Fibroblast of lung (primary cell): ENCODE data around the gene IL17C. TPM values are rescaled to one million over a fixed set of nuclear protein-coding genes. Genes with fewer than 3 reads are reported as not detected.

Source experiments
- DNase-seq, 2 donors: peaks; one replicate each; pipeline versions ENCODE4 v3.0.0 to v3.0.0-alpha.2; 2010; ENCODE audit warnings: low read depth in 2 of 2
- H2AFZ ChIP-seq: 2 replicates; pipeline ENCODE4 v1.5.1; 2012; ENCODE audit warnings: low read length, control low read depth, inconsistent platforms
- H3K27ac ChIP-seq: 2 replicates; pipeline ENCODE4 v1.5.1; 2011; ENCODE audit warnings: low read length, control low read depth; ENCODE audit not compliant: insufficient read depth
- H3K27me3 ChIP-seq: 2 replicates; pipeline ENCODE4 v1.5.1; 2011; ENCODE audit warnings: mild to moderate bottlenecking, low read length; ENCODE audit not compliant: control insufficient read depth, insufficient read depth
- H3K36me3 ChIP-seq: 2 replicates; pipeline ENCODE4 v1.5.1; 2011; ENCODE audit warnings: low read length; ENCODE audit not compliant: control insufficient read depth, insufficient read depth
- H3K4me1 ChIP-seq: 2 replicates; pipeline ENCODE4 v1.5.1; 2011; ENCODE audit warnings: low read length; ENCODE audit not compliant: control insufficient read depth, insufficient read depth; ENCODE audit errors: extremely low read depth
- H3K4me2 ChIP-seq: 2 replicates; pipeline ENCODE4 v1.5.1; 2011; ENCODE audit warnings: low read length, control low read depth; ENCODE audit not compliant: insufficient read depth; ENCODE audit errors: extremely low read depth
- H3K4me3 ChIP-seq, 4 experiments: fragments of 200-600 bp in 1 of 4; sonication (generic) in 1 of 4; replicated peaks in 1 of 4; 2 replicates each; pipeline ENCODE4 v1.5.1; 2011 to 2016; ENCODE audit warnings: low read length in 4 of 4, low read depth in 3 of 4, mild to moderate bottlenecking in 3 of 4, control low read depth in 2 of 4, inconsistent platforms in 1 of 4, mixed read lengths in 1 of 4; ENCODE audit not compliant: insufficient read depth in 1 of 4; ENCODE audit errors: control extremely low read depth in 1 of 4
- H3K79me2 ChIP-seq: 2 replicates; pipeline ENCODE4 v1.5.1; 2012; ENCODE audit warnings: mild to moderate bottlenecking, low read length, inconsistent platforms; ENCODE audit not compliant: control insufficient read depth, insufficient read depth
- H3K9ac ChIP-seq: 2 replicates; pipeline ENCODE4 v1.5.1; 2011; ENCODE audit warnings: mild to moderate bottlenecking, low read length, control low read depth; ENCODE audit not compliant: insufficient read depth
- H3K9me3 ChIP-seq: 2 replicates; pipeline ENCODE4 v1.5.1; 2012; ENCODE audit warnings: low read depth, low read length; ENCODE audit not compliant: control insufficient read depth, insufficient read depth
- H4K20me1 ChIP-seq: 2 replicates; pipeline ENCODE4 v1.5.1; 2011; ENCODE audit warnings: low read length; ENCODE audit not compliant: control insufficient read depth, insufficient read depth; ENCODE audit errors: extremely low read depth
- CTCF ChIP-seq, 2 donors: IDR thresholded peaks in 1 of 2; conservative IDR thresholded peaks in 1 of 2; 1 replicate in 1 of 2; 2 replicates in 1 of 2; pipeline ENCODE4 v1.5.1; 2011 to 2012; ENCODE audit warnings: low read length in 2 of 2, control low read depth in 1 of 2, inconsistent platforms in 1 of 2, low read depth in 1 of 2, mild to moderate bottlenecking in 1 of 2
- EZH2 ChIP-seq: IDR thresholded peaks from 2 replicates; pipeline ENCODE4 v1.5.1; 2012; ENCODE audit warnings: low read length, control low read depth, mild to moderate bottlenecking; ENCODE audit errors: missing control alignments
- polyA plus RNA-seq, 2 donors: library from polyadenylated mRNA; depleted of rRNA in 1 of 2; stranded (reverse) in 1 of 2; unstranded in 1 of 2; fragments of >200 nt; gene quantifications; 2 replicates each; pipeline ENCODE4 v1.2.1, GENCODE V29; 2011 to 2012; ENCODE audit warnings: missing spikeins in 1 of 2
- total RNA-seq: library from RNA; depleted of rRNA; stranded (reverse); fragments of >200 nt; gene quantifications from 2 replicates; pipeline ENCODE4 v1.2.1, GENCODE V29; 2014

Gene IL17C
- total and polyA plus RNA-seq, 2 donors (not counting 1 experiment from before 2014, with no cell fraction given), result not detected

DNA sequence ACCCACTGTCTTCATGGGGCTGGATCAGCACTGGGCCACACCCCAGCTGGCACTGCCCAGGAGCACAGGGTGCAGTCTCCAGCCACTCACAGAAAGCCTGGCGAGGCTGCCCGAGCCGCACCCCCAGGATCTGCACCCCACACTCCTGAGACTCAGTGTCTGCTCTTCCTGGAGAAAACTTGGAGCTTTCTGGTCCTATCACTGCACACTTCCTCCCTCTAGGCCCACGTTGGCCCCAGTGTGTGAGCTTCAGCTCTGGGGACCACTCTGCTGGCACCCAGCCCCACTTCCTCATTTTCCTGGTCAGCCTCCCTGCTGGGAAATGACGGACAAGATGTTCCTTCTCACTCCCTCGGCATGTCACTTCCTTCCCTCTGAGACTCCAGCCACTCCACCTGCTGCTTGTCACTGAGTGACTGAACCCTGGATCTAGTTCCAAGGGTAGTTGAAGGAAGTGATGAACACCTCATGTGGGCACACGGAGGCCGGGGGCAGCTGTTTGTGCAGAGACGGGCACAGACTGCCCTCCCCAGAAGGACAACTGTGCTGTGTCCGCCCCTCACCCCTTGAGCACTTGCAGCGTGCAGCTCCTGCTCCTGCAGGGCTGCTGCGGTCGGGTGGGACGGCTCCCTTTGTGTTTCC is 39.2 kb upstream of the IL17C start:
- no peak overlapping the region for H3K4me3 ChIP-seq
- H3K4me2 ChIP-seq, result no peak overlapping the region
- TF ChIP-seq EZH2 (no peak), CTCF (conservative IDR thresholded peaks at IDR 0.05 in 1 of 2, IDR thresholded peaks at IDR 0.05 in 1 of 2; ENCODE audit: low read depth in 1 of 2, low read length in 2 of 2) (no peak)
- no peak overlapping the region for H3K9ac ChIP-seq
- no peak overlapping the region for H2AFZ ChIP-seq
- H3K27ac ChIP-seq, result no peak overlapping the region
- no peaks in the 10 kb centered on the region for H3K9me3 ChIP-seq
- H3K79me2 ChIP-seq, result no peaks in the 10 kb centered on the region
- H3K27me3 ChIP-seq, result no peaks in the 10 kb centered on the region
- peaks cover 21% of the 10 kb centered on the region for H3K36me3 ChIP-seq
- no peaks in the 10 kb centered on the region for H4K20me1 ChIP-seq
- no peak for DNase-seq
- H3K4me1 ChIP-seq, result no peaks in the 10 kb centered on the region

GRCh38 chr16:88599825-88600538 is 38.4 kb upstream of the IL17C start:
- Histone ChIP-seq H3K9me3 (no peaks in the 10 kb centered on the region), H3K27me3 (no peaks in the 10 kb centered on the region), H4K20me1 (no peaks in the 10 kb centered on the region), H3K4me3 (no peak overlapping the region), H3K4me2 (no peak overlapping the region), H3K9ac (no peak overlapping the region), H3K27ac (no peak overlapping the region), H3K4me1 (no peaks in the 10 kb centered on the region), H3K36me3 (peaks cover 21% of the 10 kb centered on the region), H3K79me2 (no peaks in the 10 kb centered on the region), H2AFZ (no peak overlapping the region)
- DNase-seq, result no peak
- TF ChIP-seq EZH2 (no peak), CTCF (conservative IDR thresholded peaks at IDR 0.05 in 1 of 2, IDR thresholded peaks at IDR 0.05 in 1 of 2; ENCODE audit: low read depth in 1 of 2, low read length in 2 of 2) (no peak)

GRCh38 chr16:88600539-88600896 is 37.9 kb upstream of the IL17C start:
- H3K27me3 ChIP-seq, result no peaks in the 10 kb centered on the region
- H3K4me2 ChIP-seq, result no peak overlapping the region
- no peak overlapping the region for H2AFZ ChIP-seq
- peaks cover 21% of the 10 kb centered on the region for H3K36me3 ChIP-seq
- no peak for TF ChIP-seq EZH2
- no peak for TF ChIP-seq CTCF (conservative IDR thresholded peaks at IDR 0.05 in 1 of 2, IDR thresholded peaks at IDR 0.05 in 1 of 2; ENCODE audit: low read depth in 1 of 2, low read length in 2 of 2)
- H3K9ac ChIP-seq, result no peak overlapping the region
- DNase-seq, result no peak
- H3K27ac ChIP-seq, result no peak overlapping the region
- H4K20me1 ChIP-seq, result no peaks in the 10 kb centered on the region
- H3K79me2 ChIP-seq, result no peaks in the 10 kb centered on the region
- H3K9me3 ChIP-seq, result no peaks in the 10 kb centered on the region
- no peak overlapping the region for H3K4me3 ChIP-seq
- H3K4me1 ChIP-seq, result no peaks in the 10 kb centered on the region
